Ishikawa (cell line): Measurements from ENCODE around the gene ATP5PD.

Experiments
- CEBPB ChIP-seq: IDR thresholded peaks from 2 replicates; pipeline ENCODE4 v1.6.1; 2012
- CREB1 ChIP-seq: IDR thresholded peaks from 2 replicates; pipeline ENCODE4 v1.6.1; 2012; ENCODE audit warnings: low read depth
- EP300 ChIP-seq: IDR thresholded peaks from 2 replicates; pipeline ENCODE4 v1.6.1; 2012; ENCODE audit warnings: borderline replicate concordance
- FOXM1 ChIP-seq: IDR thresholded peaks from 2 replicates; pipeline ENCODE4 v1.6.1; 2012; ENCODE audit warnings: low read depth, borderline replicate concordance
- MAX ChIP-seq: IDR thresholded peaks from 2 replicates; pipeline ENCODE4 v1.6.1; 2012
- NFIC ChIP-seq: IDR thresholded peaks from 2 replicates; pipeline ENCODE4 v1.6.1; 2012
- REST ChIP-seq: IDR thresholded peaks from 2 replicates; pipeline ENCODE4 v1.6.1; 2012; ENCODE audit warnings: low read depth, mild to moderate bottlenecking
- TCF12 ChIP-seq: IDR thresholded peaks from 2 replicates; pipeline ENCODE4 v1.6.1; 2012; ENCODE audit warnings: low read depth
- YY1 ChIP-seq: IDR thresholded peaks from 2 replicates; pipeline ENCODE4 v1.6.1; 2012; ENCODE audit warnings: low read depth

GRCh38 chr17:75090871-75091854 is 44.4 kb upstream of the ATP5PD start:
- TF ChIP-seq TCF12 (no peak; the same call in 1 of the 2 replicates), REST (no peak), CEBPB (no peak), MAX (peak; percentile 82), EP300 (peak; percentile 59; the same call in 1 of the 2 replicates), NFIC (peak; percentile 89), YY1 (peak; percentile 15; the same call in 1 of the 2 replicates), FOXM1 (no peak), CREB1 (no peak)
